Measurements from ENCODE around the gene MRPS9. TPM values are rescaled to one million over a fixed set of nuclear protein-coding genes. Genes with fewer than 3 reads are reported as not detected.
A peak's percentile ranks its signal among the peaks of the same experiment; 100 is the strongest.

Gene MRPS9
- polyA plus RNA-seq, 4 donors = 30.7 to 59.6 (median 54.4) TPM

- DNase-seq (ENCODE audit: low read depth in 4 of 4, low spot score in 3 of 4) = no peak
These were observed 78.5 kb downstream of the MRPS9 start for GRCh38 chr2:105116348-105116747.

- no peak for DNase-seq (ENCODE audit: low read depth in 4 of 4, low spot score in 3 of 4)
These were observed 79.7 kb downstream of the MRPS9 start for GRCh38 chr2:105117565-105117964.

GRCh38 chr2:105118960-105119359 lies 81.1 kb downstream of the MRPS9 start:
- no peak for DNase-seq (ENCODE audit: low read depth in 4 of 4, low spot score in 3 of 4)

GRCh38 chr2:105121434-105121833 lies 83.6 kb downstream of the MRPS9 start:
- no peak for DNase-seq (ENCODE audit: low read depth in 4 of 4, low spot score in 3 of 4)

- DNase-seq (ENCODE audit: low read depth in 4 of 4, low spot score in 3 of 4) = no peak
These were observed 87.6 kb downstream of the MRPS9 start for GRCh38 chr2:105125428-105125827.

- no peak for DNase-seq (ENCODE audit: low read depth in 4 of 4, low spot score in 3 of 4)
These were observed 88.1 kb downstream of the MRPS9 start for GRCh38 chr2:105125920-105126319.

GRCh38 chr2:105126336-105126735 lies 88.5 kb downstream of the MRPS9 start:
- DNase-seq (ENCODE audit: low read depth in 4 of 4, low spot score in 3 of 4) = no peak

- DNase-seq (ENCODE audit: low read depth in 4 of 4, low spot score in 3 of 4) = no peak
These were observed 89.5 kb downstream of the MRPS9 start for GRCh38 chr2:105127289-105127915.

GRCh38 chr2:105129722-105130232 lies 91.9 kb downstream of the MRPS9 start:
- DNase-seq (ENCODE audit: low read depth in 4 of 4, low spot score in 3 of 4) = no peak

- no peak for DNase-seq (ENCODE audit: low read depth in 4 of 4, low spot score in 3 of 4)
These were observed 92.7 kb downstream of the MRPS9 start for GRCh38 chr2:105130546-105130945.

GRCh38 chr2:105134081-105134480 lies 96.2 kb downstream of the MRPS9 start:
- no peak for DNase-seq (ENCODE audit: low read depth in 4 of 4, low spot score in 3 of 4)

GRCh38 chr2:105135436-105135835 lies 97.6 kb downstream of the MRPS9 start:
- DNase-seq (ENCODE audit: low read depth in 4 of 4, low spot score in 3 of 4) = no peak

GRCh38 chr2:105136394-105136793 lies 98.5 kb downstream of the MRPS9 start:
- DNase-seq (ENCODE audit: low read depth in 4 of 4, low spot score in 3 of 4) = no peak

GRCh38 chr2:105138643-105139042 lies 100.8 kb downstream of the MRPS9 start:
- DNase-seq (ENCODE audit: low read depth in 4 of 4, low spot score in 3 of 4) = no peak

- DNase-seq (ENCODE audit: low read depth in 4 of 4, low spot score in 3 of 4) = no peak
These were observed 101.8 kb downstream of the MRPS9 start for GRCh38 chr2:105139556-105140239.

- DNase-seq (ENCODE audit: low read depth in 4 of 4, low spot score in 3 of 4) = no peak
These were observed 102.3 kb downstream of the MRPS9 start for GRCh38 chr2:105140240-105140568.

- no peak for DNase-seq (ENCODE audit: low read depth in 4 of 4, low spot score in 3 of 4)
These were observed 103.3 kb downstream of the MRPS9 start for GRCh38 chr2:105141099-105141614.

- DNase-seq (ENCODE audit: low read depth in 4 of 4, low spot score in 3 of 4) = no peak
These were observed 104.4 kb downstream of the MRPS9 start for GRCh38 chr2:105142239-105142638.

- DNase-seq (ENCODE audit: low read depth in 4 of 4, low spot score in 3 of 4) = no peak
These were observed 105.2 kb downstream of the MRPS9 start for GRCh38 chr2:105143094-105143466.

- DNase-seq (ENCODE audit: low read depth in 4 of 4, low spot score in 3 of 4) = peak in 3 of 4 donors; percentile 29 to 32 (median 30)
These were observed 105.7 kb downstream of the MRPS9 start for GRCh38 chr2:105143467-105144151.

- no peak for DNase-seq (ENCODE audit: low read depth in 4 of 4, low spot score in 3 of 4)
These were observed 106.5 kb downstream of the MRPS9 start for GRCh38 chr2:105144152-105144940.

Data from left renal pelvis (tissue), 4 donors.